ENCODE results near the gene ZFP3.
"Not testable (repeated sequence)": the region's sequence is repeated elsewhere in the genome, so short reads cannot be mapped to it uniquely, and the experiment has no call there.

Gene ZFP3

GRCh38 chr17:5128905-5129535, 50.8 kb downstream of the ZFP3 start:
- H3K4me1 Mint-ChIP-seq: no peaks in the 10 kb centered on the region
- H3K27me3 Mint-ChIP-seq: peaks cover 8% of the 10 kb centered on the region
- H3K27ac Mint-ChIP-seq: no peak overlapping the region
- H3K4me3 Mint-ChIP-seq: no peak overlapping the region
- H3K36me3 Mint-ChIP-seq: no peaks in the 10 kb centered on the region
- no peaks in the 10 kb centered on the region for H3K9me3 Mint-ChIP-seq

- H3K4me1 Mint-ChIP-seq, H3K9me3 Mint-ChIP-seq, H3K27ac Mint-ChIP-seq, H3K4me3 Mint-ChIP-seq, H3K36me3 Mint-ChIP-seq, H3K27me3 Mint-ChIP-seq: not testable (repeated sequence)
These were observed 51.5 kb downstream of the ZFP3 start for GRCh38 chr17:5129770-5130169.

DNA sequence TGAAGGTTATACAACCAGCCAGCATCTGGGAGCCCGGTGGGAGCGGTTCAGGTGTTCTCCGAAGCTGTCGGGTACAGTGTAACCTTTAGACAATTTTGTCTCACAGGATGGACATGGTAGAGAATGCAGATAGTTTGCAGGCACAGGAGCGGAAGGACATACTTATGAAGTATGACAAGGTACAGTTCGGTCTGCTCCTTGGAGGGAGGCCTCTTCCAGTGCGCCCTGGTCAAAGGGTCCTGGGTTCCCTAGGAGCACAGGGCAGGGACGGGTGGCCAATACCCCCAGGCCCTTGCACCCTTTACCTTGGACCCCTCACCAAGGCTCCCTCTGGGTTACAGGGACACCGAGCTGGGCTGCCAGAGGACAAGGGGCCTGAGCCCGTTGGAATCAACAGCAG, 52.0 kb downstream of the ZFP3 start:
- not testable (repeated sequence) for H3K27me3 Mint-ChIP-seq, H3K9me3 Mint-ChIP-seq, H3K4me1 Mint-ChIP-seq, H3K36me3 Mint-ChIP-seq, H3K4me3 Mint-ChIP-seq, H3K27ac Mint-ChIP-seq

DNA sequence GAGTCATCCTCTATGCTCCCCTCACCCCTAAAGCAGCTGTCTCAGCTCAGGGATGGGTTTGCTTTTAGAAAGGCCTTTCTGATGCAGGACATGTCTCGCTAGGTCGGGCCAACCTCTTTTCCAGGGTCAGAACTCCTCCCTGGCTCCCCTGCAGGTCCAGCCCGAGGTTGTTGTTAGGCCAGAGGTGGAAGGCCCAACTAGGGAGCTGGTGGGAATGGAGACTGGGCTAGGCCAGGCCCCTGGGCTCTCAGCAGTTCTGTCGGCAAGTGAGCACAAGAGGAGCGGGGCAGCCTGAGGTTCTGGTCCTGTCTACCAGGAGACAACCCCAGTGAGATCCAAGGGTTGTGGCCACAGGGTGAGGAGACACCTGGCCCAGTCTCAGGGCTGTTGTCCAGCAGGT, 52.4 kb downstream of the ZFP3 start:
- not testable (repeated sequence) for H3K4me3 Mint-ChIP-seq, H3K27me3 Mint-ChIP-seq, H3K9me3 Mint-ChIP-seq, H3K36me3 Mint-ChIP-seq, H3K4me1 Mint-ChIP-seq, H3K27ac Mint-ChIP-seq

GRCh38 chr17:5131146-5131715, 53.0 kb downstream of the ZFP3 start:
- H3K36me3 Mint-ChIP-seq: no peaks in the 10 kb centered on the region
- H3K9me3 Mint-ChIP-seq: no peaks in the 10 kb centered on the region
- H3K27me3 Mint-ChIP-seq: peaks cover 4% of the 10 kb centered on the region
- no peaks in the 10 kb centered on the region for H3K4me1 Mint-ChIP-seq
- H3K4me3 Mint-ChIP-seq: no peak overlapping the region
- H3K27ac Mint-ChIP-seq: no peak overlapping the region

- not testable (repeated sequence) for H3K36me3 Mint-ChIP-seq, H3K4me1 Mint-ChIP-seq, H3K9me3 Mint-ChIP-seq, H3K4me3 Mint-ChIP-seq, H3K27ac Mint-ChIP-seq, H3K27me3 Mint-ChIP-seq
These were observed 53.7 kb downstream of the ZFP3 start for GRCh38 chr17:5131799-5132502.

- H3K9me3 Mint-ChIP-seq, H3K36me3 Mint-ChIP-seq, H3K4me3 Mint-ChIP-seq, H3K27me3 Mint-ChIP-seq, H3K4me1 Mint-ChIP-seq, H3K27ac Mint-ChIP-seq: not testable (repeated sequence)
These were observed 54.4 kb downstream of the ZFP3 start for GRCh38 chr17:5132503-5133225.

GRCh38 chr17:5133311-5133710, 55.0 kb downstream of the ZFP3 start:
- Mint-ChIP-seq H3K36me3 (no peaks in the 10 kb centered on the region), H3K4me3 (no peak overlapping the region), H3K27me3 (no peaks in the 10 kb centered on the region), H3K4me1 (no peaks in the 10 kb centered on the region), H3K27ac (no peak overlapping the region), H3K9me3 (no peaks in the 10 kb centered on the region)

DNA sequence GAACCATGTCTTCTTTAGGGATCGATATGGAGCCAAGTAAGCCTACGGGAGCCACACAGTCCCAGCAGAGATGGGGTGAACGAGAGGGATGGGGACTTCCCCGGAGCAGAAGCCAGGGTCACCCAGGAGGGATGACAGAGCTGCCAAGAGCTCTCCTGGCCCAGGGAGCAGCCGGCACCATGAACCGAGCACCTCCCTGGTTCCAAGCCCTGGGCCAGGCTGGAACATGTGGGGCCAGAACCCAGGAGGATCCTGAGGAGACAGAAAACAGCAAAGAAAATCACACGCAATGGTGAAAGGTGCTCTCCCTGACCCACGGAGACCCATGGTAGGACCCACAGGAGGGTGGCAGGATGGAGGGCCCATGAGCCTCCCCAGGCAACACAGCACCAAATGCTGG, 55.7 kb downstream of the ZFP3 start:
- H3K9me3 Mint-ChIP-seq, H3K27me3 Mint-ChIP-seq, H3K27ac Mint-ChIP-seq, H3K36me3 Mint-ChIP-seq, H3K4me1 Mint-ChIP-seq, H3K4me3 Mint-ChIP-seq: not testable (repeated sequence)

DNA sequence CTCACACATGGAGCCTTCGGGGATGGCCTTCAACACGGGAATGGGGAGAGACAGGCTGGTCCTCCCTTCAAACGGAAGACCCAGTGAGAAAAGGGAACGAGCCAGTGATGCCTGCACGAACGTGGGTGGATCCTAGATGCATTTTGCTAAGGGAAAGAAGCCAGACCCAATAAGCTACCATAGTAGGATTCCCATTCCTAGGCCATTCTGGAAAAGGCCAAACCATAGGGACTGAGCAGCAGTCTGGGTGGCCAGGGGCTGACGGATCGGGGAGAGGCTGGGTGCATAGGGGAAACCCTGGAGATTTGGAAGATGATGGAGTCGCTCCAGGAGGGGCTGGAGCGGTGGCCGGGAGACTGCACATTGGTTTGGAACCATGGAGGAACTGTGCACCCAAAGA, 56.3 kb downstream of the ZFP3 start:
- H3K4me1 Mint-ChIP-seq, H3K27me3 Mint-ChIP-seq, H3K9me3 Mint-ChIP-seq, H3K36me3 Mint-ChIP-seq, H3K27ac Mint-ChIP-seq, H3K4me3 Mint-ChIP-seq: not testable (repeated sequence)

DNA sequence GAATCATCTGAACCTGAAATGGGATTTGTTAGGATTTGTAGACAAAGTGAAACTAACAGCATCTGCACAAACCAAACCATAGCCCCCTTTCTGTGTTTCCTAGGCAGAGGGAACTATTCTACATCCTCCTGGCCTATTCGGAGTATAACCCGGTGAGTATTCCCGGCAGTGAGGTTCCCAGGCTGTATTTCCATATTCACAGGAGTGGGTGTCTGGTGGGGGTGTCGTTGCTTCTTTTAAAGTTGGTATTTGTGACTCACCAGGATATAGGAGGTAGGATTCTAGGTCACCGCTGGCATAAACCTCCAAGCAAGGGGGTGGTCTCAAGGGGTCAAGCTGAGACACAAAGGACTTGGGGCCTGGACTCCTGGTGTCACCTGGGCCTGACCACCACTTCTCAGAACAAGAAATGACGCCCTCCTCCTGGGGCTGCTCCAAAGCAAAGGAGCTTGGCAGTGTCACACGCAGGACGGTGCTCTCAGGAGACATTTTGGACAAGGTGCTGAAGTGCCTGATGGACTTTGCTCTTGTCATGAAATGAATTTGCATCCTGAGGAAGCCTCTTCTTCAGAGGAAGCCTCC, 57.0 kb downstream of the ZFP3 start:
- H3K27me3 Mint-ChIP-seq, H3K9me3 Mint-ChIP-seq, H3K36me3 Mint-ChIP-seq, H3K4me1 Mint-ChIP-seq, H3K27ac Mint-ChIP-seq, H3K4me3 Mint-ChIP-seq: not testable (repeated sequence)

GRCh38 chr17:5135726-5136579, 57.7 kb downstream of the ZFP3 start:
- Mint-ChIP-seq H3K27ac (no peak overlapping the region), H3K36me3 (no peaks in the 10 kb centered on the region), H3K27me3 (no peaks in the 10 kb centered on the region), H3K4me1 (no peaks in the 10 kb centered on the region), H3K4me3 (no peak overlapping the region), H3K9me3 (no peaks in the 10 kb centered on the region)

- H3K36me3 Mint-ChIP-seq, H3K9me3 Mint-ChIP-seq, H3K27ac Mint-ChIP-seq, H3K4me1 Mint-ChIP-seq, H3K4me3 Mint-ChIP-seq, H3K27me3 Mint-ChIP-seq: not testable (repeated sequence)
These were observed 58.5 kb downstream of the ZFP3 start for GRCh38 chr17:5136580-5137412.

GRCh38 chr17:5137511-5138197, 59.4 kb downstream of the ZFP3 start:
- not testable (repeated sequence) for H3K36me3 Mint-ChIP-seq, H3K4me3 Mint-ChIP-seq, H3K9me3 Mint-ChIP-seq, H3K4me1 Mint-ChIP-seq, H3K27me3 Mint-ChIP-seq, H3K27ac Mint-ChIP-seq
